Endothelial cell of umbilical vein (primary cell): ENCODE measurements around the gene OR6C65.
"Not testable (repeated sequence)": the region's sequence is repeated elsewhere in the genome, so short reads cannot be mapped to it uniquely, and the experiment has no call there.

Experiments
- EZH2 ChIP-seq: IDR thresholded peaks from 2 replicates; pipeline ENCODE4 v1.6.1; 2012; ENCODE audit warnings: borderline replicate concordance, low read depth, mild to moderate bottlenecking, moderate library complexity, low read length, inconsistent platforms; ENCODE audit not compliant: severe bottlenecking
- FOS ChIP-seq: IDR thresholded peaks from 2 replicates; pipeline ENCODE4 v1.6.1; 2011; ENCODE audit warnings: mild to moderate bottlenecking, low read length, moderate library complexity, borderline replicate concordance; ENCODE audit not compliant: insufficient read depth
- GATA2 ChIP-seq: IDR thresholded peaks from 2 replicates; pipeline ENCODE4 v1.7.0; 2011; ENCODE audit warnings: low read depth, mild to moderate bottlenecking, moderate library complexity, mixed read lengths, low read length; ENCODE audit not compliant: insufficient read length, insufficient read depth
- JUN ChIP-seq: IDR thresholded peaks from 2 replicates; pipeline ENCODE4 v1.6.1; 2011; ENCODE audit warnings: borderline replicate concordance, low read depth; ENCODE audit not compliant: insufficient read length, insufficient read depth
- MAX ChIP-seq: IDR thresholded peaks from 2 replicates; pipeline ENCODE4 v1.6.1; 2011; ENCODE audit not compliant: insufficient read depth, insufficient read length
- MYC ChIP-seq: IDR thresholded peaks from one replicate; pipeline ENCODE4 v1.6.1; 2011; ENCODE audit warnings: mild to moderate bottlenecking, low read depth, low read length
- POLR2A ChIP-seq: IDR thresholded peaks from 2 replicates; pipeline ENCODE4 v1.6.1; 2012; ENCODE audit warnings: low read depth, mild to moderate bottlenecking, control low read depth, low read length
- POLR2AphosphoS5 ChIP-seq: IDR thresholded peaks from 2 replicates; pipeline ENCODE4 v1.6.1; 2012; ENCODE audit warnings: low read depth, mild to moderate bottlenecking, control low read depth, low read length, moderate library complexity; ENCODE audit not compliant: insufficient read depth
- TF ChIP-seq, protein P1 (sequence below), 2 donors: IDR thresholded peaks; 1 replicate in 1 of 2; 2 replicates in 1 of 2; pipeline ENCODE4 v1.5.1; 2011; ENCODE audit warnings: low read length in 2 of 2, mild to moderate bottlenecking in 2 of 2, moderate library complexity in 2 of 2, control low read depth in 1 of 2, inconsistent platforms in 1 of 2, low read depth in 1 of 2; ENCODE audit not compliant: insufficient read depth in 1 of 2; ENCODE audit errors: extremely low read depth in 1 of 2

DNA sequence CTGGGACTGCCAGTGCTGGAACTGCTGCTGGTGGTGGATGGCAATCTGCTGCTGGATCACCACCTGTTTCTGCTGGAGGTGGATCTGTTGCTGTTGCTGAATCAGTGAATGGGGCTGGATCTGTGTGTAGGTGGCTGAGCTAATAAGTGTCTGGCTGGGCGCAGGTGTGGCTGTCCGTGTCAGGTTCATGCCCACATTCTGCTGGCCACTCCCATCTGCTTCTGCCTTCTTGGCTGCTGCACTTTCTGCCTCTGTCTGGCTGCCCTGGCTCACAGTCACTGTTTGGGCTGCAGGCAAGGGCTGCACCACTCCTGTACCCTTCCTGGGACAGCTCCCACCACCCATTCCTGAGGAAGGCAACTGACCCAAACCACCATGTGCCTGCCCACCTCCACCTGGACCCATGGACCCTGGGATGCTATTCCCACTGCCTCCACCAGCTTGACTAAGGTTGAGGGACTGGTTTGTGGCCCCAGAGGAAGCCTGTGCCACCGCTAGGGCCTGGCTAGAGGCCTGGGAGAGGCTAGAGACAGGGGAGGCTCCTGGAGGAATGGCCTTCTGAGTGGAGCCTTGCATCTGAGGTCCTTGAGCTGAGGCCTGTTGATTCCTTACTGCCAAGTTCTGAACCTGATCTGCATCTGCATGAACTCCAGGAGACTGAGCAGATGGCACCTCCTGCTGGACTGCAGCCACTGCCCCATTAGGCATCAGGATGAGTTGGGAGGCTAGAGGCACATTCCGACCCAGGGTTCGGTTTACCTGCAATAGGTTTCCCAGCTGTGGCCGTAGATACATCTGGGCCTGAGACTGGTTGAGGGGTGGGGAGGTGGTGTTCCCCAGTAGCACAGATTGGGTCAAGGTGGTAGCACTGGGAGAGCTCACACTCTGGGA lies 13.4 kb downstream of the OR6C65 start:
- TF ChIP-seq, protein P1, sequence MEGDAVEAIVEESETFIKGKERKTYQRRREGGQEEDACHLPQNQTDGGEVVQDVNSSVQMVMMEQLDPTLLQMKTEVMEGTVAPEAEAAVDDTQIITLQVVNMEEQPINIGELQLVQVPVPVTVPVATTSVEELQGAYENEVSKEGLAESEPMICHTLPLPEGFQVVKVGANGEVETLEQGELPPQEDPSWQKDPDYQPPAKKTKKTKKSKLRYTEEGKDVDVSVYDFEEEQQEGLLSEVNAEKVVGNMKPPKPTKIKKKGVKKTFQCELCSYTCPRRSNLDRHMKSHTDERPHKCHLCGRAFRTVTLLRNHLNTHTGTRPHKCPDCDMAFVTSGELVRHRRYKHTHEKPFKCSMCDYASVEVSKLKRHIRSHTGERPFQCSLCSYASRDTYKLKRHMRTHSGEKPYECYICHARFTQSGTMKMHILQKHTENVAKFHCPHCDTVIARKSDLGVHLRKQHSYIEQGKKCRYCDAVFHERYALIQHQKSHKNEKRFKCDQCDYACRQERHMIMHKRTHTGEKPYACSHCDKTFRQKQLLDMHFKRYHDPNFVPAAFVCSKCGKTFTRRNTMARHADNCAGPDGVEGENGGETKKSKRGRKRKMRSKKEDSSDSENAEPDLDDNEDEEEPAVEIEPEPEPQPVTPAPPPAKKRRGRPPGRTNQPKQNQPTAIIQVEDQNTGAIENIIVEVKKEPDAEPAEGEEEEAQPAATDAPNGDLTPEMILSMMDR (IDR thresholded peaks at IDR 0.05; ENCODE audit: extremely low read depth in 1 of 2, insufficient read depth in 1 of 2, low read depth in 1 of 2, low read length in 2 of 2): not testable (repeated sequence)
- TF ChIP-seq POLR2AphosphoS5, JUN, EZH2, POLR2A, MAX, MYC, FOS, GATA2: not testable (repeated sequence)
